A549 (cell line): ENCODE measurements around the gene FGGY.

Experiments
- BCL3 ChIP-seq: fragments of >200 bp; sonication (Bioruptor Twin); formaldehyde crosslinking; IDR thresholded peaks from 3 replicates; pipeline ENCODE4 v1.6.1; 2016
- BHLHE40 ChIP-seq: IDR thresholded peaks from 2 replicates; pipeline ENCODE4 v1.6.1; 2012; ENCODE audit warnings: low read depth, low read length, inconsistent platforms
- CBX2 ChIP-seq: fragments of 200-600 bp; sonication (generic); IDR thresholded peaks from 2 replicates; pipeline ENCODE4 v1.6.1; 2016; ENCODE audit warnings: low read depth, mild to moderate bottlenecking, borderline replicate concordance
- CEBPB ChIP-seq, 2 experiments: fragments of >200 bp in 1 of 2; sonication (Bioruptor Twin) in 1 of 2; formaldehyde crosslinking in 1 of 2; IDR thresholded peaks; 2 replicates each; pipeline ENCODE4 v1.6.1; 2012 to 2016
- CHD2 ChIP-seq: fragments of 150-350 bp; IDR thresholded peaks from 2 replicates; pipeline ENCODE4 v1.6.1; 2014; ENCODE audit warnings: low read length; ENCODE audit not compliant: partially characterized antibody
- CTCF ChIP-seq: fragments of >200 bp; sonication (Bioruptor Twin); formaldehyde crosslinking; IDR thresholded peaks from 3 replicates; pipeline ENCODE4 v1.5.1; 2016
- MAX ChIP-seq: IDR thresholded peaks from 2 replicates; pipeline ENCODE4 v1.6.1; 2012
- NPAS2 ChIP-seq: fragments of 250-450 bp; sonication (Bioruptor Pico); IDR thresholded peaks from 2 replicates; pipeline ENCODE4 v1.8.0; 2022; ENCODE audit warnings: mild to moderate bottlenecking, moderate library complexity, borderline replicate concordance

- TF ChIP-seq BHLHE40 (no peak), CTCF (no peak), CEBPB (IDR thresholded peaks at IDR 0.05) (no peak), MAX (no peak), CHD2 (no peak), BCL3 (no peak), CBX2 (no peak), NPAS2 (no peak)
Observed at GRCh38 chr1:59328353-59328752, 31.5 kb downstream of the FGGY start.
